Measurements from ENCODE around the gene GINM1.

Gene GINM1

DNA sequence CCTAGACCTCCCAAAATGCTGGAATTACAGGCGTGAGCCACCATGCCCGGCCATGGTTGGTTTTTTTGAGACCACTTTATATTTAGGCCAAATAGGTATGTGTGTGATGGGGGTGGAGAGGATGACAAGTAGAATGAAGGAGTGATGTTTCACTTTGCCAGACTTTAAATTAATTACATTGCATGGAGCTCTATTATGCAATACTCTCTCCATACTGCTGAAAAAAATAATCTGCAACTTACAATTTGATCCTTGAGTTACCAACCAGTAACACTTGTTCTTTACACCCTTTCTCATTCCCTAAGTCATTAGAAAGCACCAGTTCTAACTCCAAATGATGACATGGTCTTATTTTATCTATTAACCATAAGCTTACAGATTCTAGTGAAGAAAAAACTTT, 26.8 kb downstream of the GINM1 start:
- no peak overlapping the region for H3K4me3 ChIP-seq (ENCODE audit: low read depth in 1 of 5, low read length in 5 of 5)
- H3K27me3 ChIP-seq (ENCODE audit: control insufficient read depth in 5 of 5, insufficient read depth in 4 of 5, low read length in 5 of 5): no peaks in the 10 kb centered on the region
- no peaks in the 10 kb centered on the region for H3K4me1 ChIP-seq (ENCODE audit: control insufficient read depth in 5 of 5, insufficient read depth in 5 of 5, low read length in 5 of 5)
- no peaks in the 10 kb centered on the region for H3K9me3 ChIP-seq (ENCODE audit: control insufficient read depth in 5 of 5, low read length in 5 of 5)
- H3K9ac ChIP-seq (ENCODE audit: low read length in 5 of 5): no peak overlapping the region
- H3K36me3 ChIP-seq (ENCODE audit: control insufficient read depth in 5 of 5, insufficient read depth in 5 of 5, low read length in 5 of 5): peaks cover 43 to 74% (median 53%) of the 10 kb centered on the region in 5 donors
- no peak overlapping the region for H3K27ac ChIP-seq (ENCODE audit: low read depth, low read length)

DNA sequence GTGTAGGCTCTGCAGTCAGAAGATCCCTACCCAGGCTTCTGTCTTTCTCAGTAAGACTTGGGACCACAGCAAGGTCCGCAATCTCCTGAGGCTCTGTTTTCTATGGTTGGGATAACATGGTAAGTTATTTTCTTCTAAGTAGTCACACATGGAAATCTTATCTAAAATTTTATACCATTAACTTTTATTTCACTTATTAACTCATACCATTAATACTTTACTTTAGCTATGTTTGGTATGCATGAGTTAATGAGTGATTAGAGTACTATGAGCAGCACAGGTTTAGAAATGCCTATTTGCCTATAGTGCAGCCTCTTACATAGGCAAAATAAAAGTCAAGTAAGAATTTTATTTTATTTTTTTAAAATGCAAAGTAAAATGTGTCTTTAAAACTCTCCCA, 27.2 kb downstream of the GINM1 start:
- H3K4me3 ChIP-seq (ENCODE audit: low read depth in 1 of 5, low read length in 5 of 5): no peak overlapping the region
- H3K4me1 ChIP-seq (ENCODE audit: control insufficient read depth in 5 of 5, insufficient read depth in 5 of 5, low read length in 5 of 5): no peaks in the 10 kb centered on the region
- peaks cover 44 to 77% (median 55%) of the 10 kb centered on the region in 5 donors for H3K36me3 ChIP-seq (ENCODE audit: control insufficient read depth in 5 of 5, insufficient read depth in 5 of 5, low read length in 5 of 5)
- H3K9me3 ChIP-seq (ENCODE audit: control insufficient read depth in 5 of 5, low read length in 5 of 5): no peaks in the 10 kb centered on the region
- H3K27me3 ChIP-seq (ENCODE audit: control insufficient read depth in 5 of 5, insufficient read depth in 4 of 5, low read length in 5 of 5): no peaks in the 10 kb centered on the region
- no peak overlapping the region for H3K9ac ChIP-seq (ENCODE audit: low read length in 5 of 5)
- no peak overlapping the region for H3K27ac ChIP-seq (ENCODE audit: low read depth, low read length)

DNA sequence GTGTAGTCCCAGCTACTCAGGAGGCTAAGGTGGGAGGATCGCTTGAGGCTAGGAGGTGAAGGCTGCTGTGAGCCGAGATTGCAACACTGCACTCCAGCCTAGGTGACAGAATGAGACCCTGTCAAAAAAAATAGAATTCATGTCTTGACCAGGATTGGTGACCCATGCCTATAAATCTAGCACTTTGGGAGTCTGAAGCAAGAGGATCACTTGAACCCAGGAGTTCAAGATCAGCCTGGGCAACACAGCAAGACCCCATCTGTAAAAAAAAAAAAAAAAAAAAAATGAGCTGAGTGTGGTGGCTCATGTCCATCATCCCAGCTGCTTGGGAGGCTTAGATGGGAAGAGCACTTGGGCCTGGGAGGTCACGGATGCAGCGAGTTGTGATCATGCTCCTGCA, 34.3 kb downstream of the GINM1 start:
- Histone ChIP-seq H3K4me3 (ENCODE audit: low read depth in 1 of 5, low read length in 5 of 5) (no peak overlapping the region), H3K9me3 (ENCODE audit: control insufficient read depth in 5 of 5, low read length in 5 of 5) (no peaks in the 10 kb centered on the region), H3K27ac (ENCODE audit: low read depth, low read length) (no peak overlapping the region), H3K27me3 (ENCODE audit: control insufficient read depth in 5 of 5, insufficient read depth in 4 of 5, low read length in 5 of 5) (no peaks in the 10 kb centered on the region), H3K36me3 (ENCODE audit: control insufficient read depth in 5 of 5, insufficient read depth in 5 of 5, low read length in 5 of 5) (peaks cover 23 to 54% (median 42%) of the 10 kb centered on the region in 5 donors), H3K9ac (ENCODE audit: low read length in 5 of 5) (no peak overlapping the region), H3K4me1 (ENCODE audit: control insufficient read depth in 5 of 5, insufficient read depth in 5 of 5, low read length in 5 of 5) (no peaks in the 10 kb centered on the region)

DNA sequence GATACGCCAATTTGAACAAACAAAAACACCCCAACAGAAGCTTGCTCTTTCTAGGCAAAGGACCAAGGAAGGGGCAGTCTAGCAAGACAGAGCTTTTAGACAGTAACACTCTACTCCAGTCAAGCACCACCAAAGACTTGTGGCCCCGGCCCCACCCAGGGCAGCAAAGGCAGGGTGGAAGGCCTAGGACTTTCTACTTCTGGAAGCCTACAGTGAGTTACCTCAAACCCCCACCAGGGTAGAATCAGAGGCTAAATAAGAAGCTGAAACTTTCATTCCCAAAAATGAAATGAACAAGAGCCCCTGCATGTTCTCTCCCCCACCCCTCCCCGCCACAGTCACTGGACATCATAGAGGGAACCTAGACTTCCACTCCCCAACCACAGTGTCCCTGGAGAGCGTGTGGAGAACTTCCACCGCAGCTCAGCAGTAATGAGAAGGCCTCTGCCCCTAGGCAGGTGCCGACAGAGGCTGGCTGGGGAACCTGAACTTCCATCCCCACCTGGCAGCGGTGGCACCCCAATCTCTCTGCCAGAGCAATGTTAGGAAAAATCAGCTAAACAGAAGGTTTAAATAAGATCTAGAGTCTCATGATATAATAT, 42.3 kb downstream of the GINM1 start:
- Histone ChIP-seq H3K27ac (ENCODE audit: low read depth, low read length) (no peak overlapping the region), H3K9ac (ENCODE audit: low read length in 5 of 5) (no peak overlapping the region), H3K36me3 (ENCODE audit: control insufficient read depth in 5 of 5, insufficient read depth in 5 of 5, low read length in 5 of 5) (peaks cover 2 to 9% (median 3%) of the 10 kb centered on the region in 5 donors), H3K4me1 (ENCODE audit: control insufficient read depth in 5 of 5, insufficient read depth in 5 of 5, low read length in 5 of 5) (no peaks in the 10 kb centered on the region), H3K9me3 (ENCODE audit: control insufficient read depth in 5 of 5, low read length in 5 of 5) (peaks cover 0 to 4% (median 4%) of the 10 kb centered on the region in 5 donors), H3K4me3 (ENCODE audit: low read depth in 1 of 5, low read length in 5 of 5) (no peak overlapping the region), H3K27me3 (ENCODE audit: control insufficient read depth in 5 of 5, insufficient read depth in 4 of 5, low read length in 5 of 5) (no peaks in the 10 kb centered on the region)

DNA sequence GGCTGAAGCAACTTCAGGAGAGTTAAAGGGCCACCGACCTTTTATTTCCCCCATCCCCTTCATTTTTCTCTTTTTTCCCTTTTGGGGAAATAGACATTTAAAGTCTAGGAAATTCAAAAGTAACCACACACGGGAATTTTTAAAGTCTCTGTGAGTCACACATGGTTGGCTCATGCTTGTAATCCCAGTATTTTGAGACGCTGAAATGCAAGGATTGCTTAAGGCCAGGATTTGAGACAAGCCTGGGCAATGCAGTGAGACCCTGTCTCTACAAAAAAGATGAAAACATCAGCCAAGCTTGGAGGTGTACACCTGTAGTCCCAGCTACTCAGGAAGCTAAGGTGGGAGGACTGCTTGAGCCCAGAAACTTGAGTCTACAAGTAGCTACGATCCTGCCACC, 48.2 kb downstream of the GINM1 start:
- no peak overlapping the region for H3K27ac ChIP-seq (ENCODE audit: low read depth, low read length)
- peaks cover 5 to 20% (median 11%) of the 10 kb centered on the region in 5 donors for H3K36me3 ChIP-seq (ENCODE audit: control insufficient read depth in 5 of 5, insufficient read depth in 5 of 5, low read length in 5 of 5)
- no peak overlapping the region for H3K4me3 ChIP-seq (ENCODE audit: low read depth in 1 of 5, low read length in 5 of 5)
- no peak overlapping the region for H3K9ac ChIP-seq (ENCODE audit: low read length in 5 of 5)
- H3K4me1 ChIP-seq (ENCODE audit: control insufficient read depth in 5 of 5, insufficient read depth in 5 of 5, low read length in 5 of 5): no peaks in the 10 kb centered on the region
- H3K27me3 ChIP-seq (ENCODE audit: control insufficient read depth in 5 of 5, insufficient read depth in 4 of 5, low read length in 5 of 5): no peaks in the 10 kb centered on the region
- H3K9me3 ChIP-seq (ENCODE audit: control insufficient read depth in 5 of 5, low read length in 5 of 5): peaks cover 0 to 11% (median 10%) of the 10 kb centered on the region in 5 donors

DNA sequence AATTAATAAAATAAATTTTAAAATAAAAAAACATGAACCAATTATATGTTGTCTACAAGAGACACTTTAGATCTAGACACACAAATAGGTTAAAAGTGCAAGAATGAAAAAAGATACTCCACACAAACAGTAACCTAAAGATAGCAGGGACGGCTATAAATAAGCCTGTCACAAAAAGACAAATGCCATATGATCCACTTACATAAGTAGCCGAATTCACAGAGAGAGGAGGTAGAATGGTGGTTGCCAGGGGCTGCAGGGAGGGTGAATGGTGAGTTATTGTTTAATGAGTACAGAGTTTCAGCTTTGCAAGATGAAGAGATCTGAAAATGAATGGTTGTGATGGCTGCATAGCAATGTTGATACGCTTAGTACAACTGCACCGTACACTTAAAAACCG, 49.6 kb downstream of the GINM1 start:
- no peak overlapping the region for H3K27ac ChIP-seq (ENCODE audit: low read depth, low read length)
- no peak overlapping the region for H3K4me3 ChIP-seq (ENCODE audit: low read depth in 1 of 5, low read length in 5 of 5)
- H3K4me1 ChIP-seq (ENCODE audit: control insufficient read depth in 5 of 5, insufficient read depth in 5 of 5, low read length in 5 of 5): no peaks in the 10 kb centered on the region
- H3K36me3 ChIP-seq (ENCODE audit: control insufficient read depth in 5 of 5, insufficient read depth in 5 of 5, low read length in 5 of 5): peaks cover 9 to 27% (median 14%) of the 10 kb centered on the region in 5 donors
- no peak overlapping the region for H3K9ac ChIP-seq (ENCODE audit: low read length in 5 of 5)
- no peaks in the 10 kb centered on the region for H3K27me3 ChIP-seq (ENCODE audit: control insufficient read depth in 5 of 5, insufficient read depth in 4 of 5, low read length in 5 of 5)
- peaks cover 0 to 11% (median 10%) of the 10 kb centered on the region in 5 donors for H3K9me3 ChIP-seq (ENCODE audit: control insufficient read depth in 5 of 5, low read length in 5 of 5)

DNA sequence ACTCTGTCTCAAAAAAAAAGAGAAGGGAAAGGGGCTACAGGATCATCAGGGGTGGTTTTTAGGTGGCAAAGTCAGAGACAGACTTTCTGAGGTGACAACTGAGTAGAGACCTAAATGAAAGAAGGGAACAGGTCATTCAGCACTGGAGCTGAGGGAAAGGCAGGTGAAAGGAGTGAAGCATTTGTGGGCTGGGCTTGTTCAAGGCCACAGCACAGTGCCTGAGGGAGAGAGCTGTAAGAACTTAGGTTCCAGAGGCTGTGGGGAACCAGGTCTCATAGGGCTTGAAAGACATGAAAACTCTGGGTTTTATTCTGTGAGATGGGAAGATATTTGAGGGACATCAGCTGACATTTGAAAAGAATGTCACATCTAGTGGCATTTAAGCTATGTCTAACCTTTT, 61.5 kb downstream of the GINM1 start:
- H3K27ac ChIP-seq (ENCODE audit: low read depth, low read length): no peak overlapping the region
- H3K4me1 ChIP-seq (ENCODE audit: control insufficient read depth in 5 of 5, insufficient read depth in 5 of 5, low read length in 5 of 5): no peaks in the 10 kb centered on the region
- no peaks in the 10 kb centered on the region for H3K27me3 ChIP-seq (ENCODE audit: control insufficient read depth in 5 of 5, insufficient read depth in 4 of 5, low read length in 5 of 5)
- H3K4me3 ChIP-seq (ENCODE audit: low read depth in 1 of 5, low read length in 5 of 5): no peak overlapping the region
- peaks cover 11 to 25% (median 20%) of the 10 kb centered on the region in 5 donors for H3K36me3 ChIP-seq (ENCODE audit: control insufficient read depth in 5 of 5, insufficient read depth in 5 of 5, low read length in 5 of 5)
- H3K9ac ChIP-seq (ENCODE audit: low read length in 5 of 5): no peak overlapping the region
- H3K9me3 ChIP-seq (ENCODE audit: control insufficient read depth in 5 of 5, low read length in 5 of 5): no peaks in the 10 kb centered on the region

DNA sequence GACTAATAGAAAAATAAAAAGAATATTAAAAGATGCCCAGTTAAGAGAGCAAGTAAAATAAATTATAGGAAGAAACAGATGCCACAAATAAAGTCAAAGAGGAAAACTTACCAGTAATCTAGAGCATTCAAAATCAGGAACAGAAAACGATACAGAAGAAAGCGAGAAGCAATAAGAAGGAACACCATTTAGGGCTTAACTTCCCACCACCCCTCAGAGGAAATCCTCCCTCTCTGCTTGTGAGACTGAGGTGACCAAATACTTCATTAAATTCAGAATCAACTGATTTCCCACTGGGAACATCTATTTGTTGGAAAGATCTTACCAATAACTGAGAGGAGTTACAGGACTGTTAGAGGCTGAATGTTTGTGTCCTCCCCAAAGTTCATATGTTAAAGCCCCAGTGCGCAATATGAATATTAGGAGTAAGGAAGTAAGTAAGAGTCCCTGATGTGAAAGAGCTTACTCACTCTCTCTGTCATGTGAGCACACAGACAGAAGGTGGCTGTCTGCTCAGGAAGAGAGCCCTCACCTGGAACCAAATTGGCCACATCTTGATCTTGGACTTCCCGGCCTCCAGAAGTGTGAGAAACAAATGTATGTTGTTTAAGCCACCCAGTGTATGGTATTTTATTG, 62.8 kb downstream of the GINM1 start:
- Histone ChIP-seq H3K9ac (ENCODE audit: low read length in 5 of 5) (no peak overlapping the region), H3K27me3 (ENCODE audit: control insufficient read depth in 5 of 5, insufficient read depth in 4 of 5, low read length in 5 of 5) (no peaks in the 10 kb centered on the region), H3K9me3 (ENCODE audit: control insufficient read depth in 5 of 5, low read length in 5 of 5) (no peaks in the 10 kb centered on the region), H3K36me3 (ENCODE audit: control insufficient read depth in 5 of 5, insufficient read depth in 5 of 5, low read length in 5 of 5) (peaks cover 8 to 19% (median 15%) of the 10 kb centered on the region in 5 donors), H3K4me1 (ENCODE audit: control insufficient read depth in 5 of 5, insufficient read depth in 5 of 5, low read length in 5 of 5) (no peaks in the 10 kb centered on the region), H3K27ac (ENCODE audit: low read depth, low read length) (no peak overlapping the region), H3K4me3 (ENCODE audit: low read depth in 1 of 5, low read length in 5 of 5) (no peak overlapping the region)

DNA sequence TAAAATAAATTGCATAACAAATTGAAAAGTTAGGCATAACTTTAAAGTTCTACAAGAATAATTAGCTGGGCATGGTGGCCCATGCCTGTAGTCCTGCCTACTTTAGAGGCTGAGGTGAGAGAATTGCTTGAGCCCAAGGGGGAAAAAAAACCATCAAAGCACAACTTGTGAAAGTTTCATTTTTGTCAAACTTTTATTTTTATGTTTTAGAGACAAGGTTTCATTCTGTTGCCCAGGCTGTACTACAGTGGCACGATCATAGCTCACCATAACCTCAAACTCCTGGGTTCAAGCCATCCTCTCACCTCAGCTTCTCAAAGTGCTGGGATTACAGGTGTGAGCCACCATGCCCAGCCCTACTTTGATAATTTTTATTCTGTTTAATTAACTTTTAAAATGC, 68.1 kb downstream of the GINM1 start:
- Histone ChIP-seq H3K4me1 (ENCODE audit: control insufficient read depth in 5 of 5, insufficient read depth in 5 of 5, low read length in 5 of 5) (no peaks in the 10 kb centered on the region), H3K27ac (ENCODE audit: low read depth, low read length) (no peak overlapping the region), H3K9ac (ENCODE audit: low read length in 5 of 5) (no peak overlapping the region), H3K9me3 (ENCODE audit: control insufficient read depth in 5 of 5, low read length in 5 of 5) (no peaks in the 10 kb centered on the region), H3K27me3 (ENCODE audit: control insufficient read depth in 5 of 5, insufficient read depth in 4 of 5, low read length in 5 of 5) (no peaks in the 10 kb centered on the region), H3K36me3 (ENCODE audit: control insufficient read depth in 5 of 5, insufficient read depth in 5 of 5, low read length in 5 of 5) (peaks cover 6 to 21% (median 9%) of the 10 kb centered on the region in 5 donors), H3K4me3 (ENCODE audit: low read depth in 1 of 5, low read length in 5 of 5) (no peak overlapping the region)

DNA sequence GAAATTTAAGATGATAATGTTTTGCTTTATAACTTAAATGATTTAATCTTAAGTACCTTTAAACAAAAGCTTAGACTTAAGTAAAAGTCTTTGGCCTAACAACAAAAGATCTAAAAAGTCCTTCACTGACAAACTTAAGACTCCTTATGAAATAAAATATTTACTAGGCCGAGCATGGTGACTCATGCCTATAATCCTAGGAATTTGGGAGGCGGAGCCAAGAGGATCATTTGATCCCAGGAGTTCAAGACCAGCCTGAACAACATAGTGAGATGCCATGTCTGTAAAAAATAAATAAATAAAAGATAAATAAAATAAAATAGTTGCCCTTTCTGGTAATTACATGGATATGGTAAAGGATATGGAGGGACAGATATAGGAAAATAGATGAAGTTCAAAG, 69.9 kb downstream of the GINM1 start:
- no peak overlapping the region for H3K4me3 ChIP-seq (ENCODE audit: low read depth in 1 of 5, low read length in 5 of 5)
- H3K27ac ChIP-seq (ENCODE audit: low read depth, low read length): no peak overlapping the region
- H3K9me3 ChIP-seq (ENCODE audit: control insufficient read depth in 5 of 5, low read length in 5 of 5): no peaks in the 10 kb centered on the region
- H3K36me3 ChIP-seq (ENCODE audit: control insufficient read depth in 5 of 5, insufficient read depth in 5 of 5, low read length in 5 of 5): peaks cover 3 to 13% (median 9%) of the 10 kb centered on the region in 5 donors
- no peaks in the 10 kb centered on the region for H3K4me1 ChIP-seq (ENCODE audit: control insufficient read depth in 5 of 5, insufficient read depth in 5 of 5, low read length in 5 of 5)
- H3K9ac ChIP-seq (ENCODE audit: low read length in 5 of 5): no peak overlapping the region
- no peaks in the 10 kb centered on the region for H3K27me3 ChIP-seq (ENCODE audit: control insufficient read depth in 5 of 5, insufficient read depth in 4 of 5, low read length in 5 of 5)
